ENCODE measurements around the gene PRM1. TPM values are rescaled to one million over a fixed set of nuclear protein-coding genes. Genes with fewer than 3 reads are reported as not detected.

The PRM1 gene
- total RNA-seq, 1 experiment from 2014 or later = not detected

DNA sequence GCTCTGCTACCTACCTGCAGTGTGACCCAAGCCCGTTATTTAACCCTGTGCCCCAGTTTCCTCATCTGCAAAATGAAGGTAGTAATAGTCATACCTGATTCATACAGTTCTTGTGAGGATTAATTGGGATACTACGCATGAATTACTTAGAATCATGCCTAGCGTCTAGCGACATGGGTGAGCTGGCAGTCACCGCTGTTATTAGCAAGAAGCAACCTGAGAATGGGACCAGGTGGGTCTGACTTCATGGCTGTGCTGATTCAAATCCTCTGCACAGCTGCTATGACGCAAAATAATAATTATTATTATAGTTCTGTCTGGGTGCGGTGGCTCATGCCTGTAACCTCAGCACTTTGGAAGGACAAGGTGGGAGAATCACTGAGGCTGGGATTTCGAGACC is 33.0 kb downstream of the PRM1 start:
- H3K9me3 ChIP-seq (ENCODE audit: low read depth, low read length, poor library complexity, severe bottlenecking) = no peaks in the 10 kb centered on the region
- ChIA-PET POLR2A (ENCODE audit: low non-redundant PET) (no interaction called here), CTCF (interaction anchor here (0.6 kb wide), 1 partner anchor 408 kb away, joined by 5 read pairs; no protein-coding TSS in a partner anchor)
- no peaks in the 10 kb centered on the region for H3K27me3 ChIP-seq (replicated peaks; ENCODE audit: insufficient read depth, low read depth, low read length, poor library complexity)
- no peak overlapping the region for H3K4me3 ChIP-seq (ENCODE audit: low read depth, low read length, poor library complexity, severe bottlenecking)
- no TSS peak for BruUV-seq (replicated peaks)
- no peak for DNase-seq (ENCODE audit: low spot score)
- no peak overlapping the region for H3K27ac ChIP-seq (ENCODE audit: low read depth, low read length, poor library complexity, severe bottlenecking)
- TF ChIP-seq, protein P1, sequence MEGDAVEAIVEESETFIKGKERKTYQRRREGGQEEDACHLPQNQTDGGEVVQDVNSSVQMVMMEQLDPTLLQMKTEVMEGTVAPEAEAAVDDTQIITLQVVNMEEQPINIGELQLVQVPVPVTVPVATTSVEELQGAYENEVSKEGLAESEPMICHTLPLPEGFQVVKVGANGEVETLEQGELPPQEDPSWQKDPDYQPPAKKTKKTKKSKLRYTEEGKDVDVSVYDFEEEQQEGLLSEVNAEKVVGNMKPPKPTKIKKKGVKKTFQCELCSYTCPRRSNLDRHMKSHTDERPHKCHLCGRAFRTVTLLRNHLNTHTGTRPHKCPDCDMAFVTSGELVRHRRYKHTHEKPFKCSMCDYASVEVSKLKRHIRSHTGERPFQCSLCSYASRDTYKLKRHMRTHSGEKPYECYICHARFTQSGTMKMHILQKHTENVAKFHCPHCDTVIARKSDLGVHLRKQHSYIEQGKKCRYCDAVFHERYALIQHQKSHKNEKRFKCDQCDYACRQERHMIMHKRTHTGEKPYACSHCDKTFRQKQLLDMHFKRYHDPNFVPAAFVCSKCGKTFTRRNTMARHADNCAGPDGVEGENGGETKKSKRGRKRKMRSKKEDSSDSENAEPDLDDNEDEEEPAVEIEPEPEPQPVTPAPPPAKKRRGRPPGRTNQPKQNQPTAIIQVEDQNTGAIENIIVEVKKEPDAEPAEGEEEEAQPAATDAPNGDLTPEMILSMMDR (conservative IDR thresholded peaks at IDR 0.05; ENCODE audit: low read depth, low read length) = no peak
- TF ChIP-seq EZH2 (IDR thresholded peaks at IDR 0.05; ENCODE audit: borderline replicate concordance, low read depth, low read length, poor library complexity, severe bottlenecking) = no peak
- H3K4me1 ChIP-seq (ENCODE audit: insufficient read depth, low read length, poor library complexity, severe bottlenecking) = no peaks in the 10 kb centered on the region
- no peaks in the 10 kb centered on the region for H3K36me3 ChIP-seq (ENCODE audit: insufficient read depth, low read length, poor library complexity, severe bottlenecking)
- intact Hi-C loops (cut with micrococcal nuclease; ENCODE audit: unreplicated experiment) = no loop called here

DNA sequence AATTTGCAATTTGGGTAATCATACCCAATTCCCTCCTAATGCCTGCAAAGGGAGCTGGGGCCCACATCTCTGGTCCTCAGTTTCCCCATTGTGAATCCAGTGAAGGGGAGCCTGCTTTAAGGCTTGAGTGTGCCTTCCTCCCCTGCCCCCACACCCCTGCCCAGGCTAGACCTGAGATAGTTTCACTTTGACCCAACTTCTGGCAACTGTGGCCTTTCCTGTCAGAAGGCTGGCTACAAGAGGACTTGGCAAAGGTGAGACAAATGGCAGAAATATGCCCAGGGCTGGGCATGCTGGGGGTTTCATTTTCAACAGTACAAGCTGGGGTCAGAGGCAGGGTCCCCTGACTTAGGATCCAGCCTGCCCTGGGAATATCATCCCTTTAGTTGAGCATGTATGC is 35.1 kb downstream of the PRM1 start:
- no peaks in the 10 kb centered on the region for H3K4me1 ChIP-seq (ENCODE audit: insufficient read depth, low read length, poor library complexity, severe bottlenecking)
- BruUV-seq (replicated peaks) = no TSS peak
- CTCF ChIA-PET = no interaction called here
- H3K27me3 ChIP-seq (replicated peaks; ENCODE audit: insufficient read depth, low read depth, low read length, poor library complexity) = no peaks in the 10 kb centered on the region
- DNase-seq (ENCODE audit: low spot score) = no peak
- no peak overlapping the region for H3K27ac ChIP-seq (ENCODE audit: low read depth, low read length, poor library complexity, severe bottlenecking)
- no peaks in the 10 kb centered on the region for H3K36me3 ChIP-seq (ENCODE audit: insufficient read depth, low read length, poor library complexity, severe bottlenecking)
- no peaks in the 10 kb centered on the region for H3K9me3 ChIP-seq (ENCODE audit: low read depth, low read length, poor library complexity, severe bottlenecking)
- POLR2A ChIA-PET (ENCODE audit: low non-redundant PET) = interaction anchor here (0.6 kb wide), 1 partner anchor 67 kb away, joined by 6 read pairs; no protein-coding TSS in a partner anchor
- no peak for TF ChIP-seq EZH2 (IDR thresholded peaks at IDR 0.05; ENCODE audit: borderline replicate concordance, low read depth, low read length, poor library complexity, severe bottlenecking)
- TF ChIP-seq, protein P1 (conservative IDR thresholded peaks at IDR 0.05; ENCODE audit: low read depth, low read length) = no peak
- no peak overlapping the region for H3K4me3 ChIP-seq (ENCODE audit: low read depth, low read length, poor library complexity, severe bottlenecking)
- intact Hi-C loops (cut with micrococcal nuclease; ENCODE audit: unreplicated experiment) = no loop called here

- Histone ChIP-seq H3K4me1 (ENCODE audit: insufficient read depth, low read length, poor library complexity, severe bottlenecking) (no peaks in the 10 kb centered on the region), H3K9me3 (ENCODE audit: low read depth, low read length, poor library complexity, severe bottlenecking) (no peaks in the 10 kb centered on the region), H3K27ac (ENCODE audit: low read depth, low read length, poor library complexity, severe bottlenecking) (no peak overlapping the region), H3K27me3 (replicated peaks; ENCODE audit: insufficient read depth, low read depth, low read length, poor library complexity) (no peaks in the 10 kb centered on the region), H3K4me3 (ENCODE audit: low read depth, low read length, poor library complexity, severe bottlenecking) (no peak overlapping the region), H3K36me3 (ENCODE audit: insufficient read depth, low read length, poor library complexity, severe bottlenecking) (no peaks in the 10 kb centered on the region)
- intact Hi-C loops (cut with micrococcal nuclease; ENCODE audit: unreplicated experiment) = no loop called here
- CTCF ChIA-PET = no interaction called here
- POLR2A ChIA-PET (ENCODE audit: low non-redundant PET) = no interaction called here
- no peak for TF ChIP-seq EZH2 (IDR thresholded peaks at IDR 0.05; ENCODE audit: borderline replicate concordance, low read depth, low read length, poor library complexity, severe bottlenecking)
- TF ChIP-seq, protein P1 (conservative IDR thresholded peaks at IDR 0.05; ENCODE audit: low read depth, low read length) = no peak
- BruUV-seq (replicated peaks) = no TSS peak
- no peak for DNase-seq (ENCODE audit: low spot score)
These were observed 35.9 kb downstream of the PRM1 start for GRCh38 chr16:11245222-11245737.
